Fibroblast of lung (primary cell): Measurements from ENCODE around the gene LRRC9. TPM values are rescaled to one million over a fixed set of nuclear protein-coding genes. Genes with fewer than 3 reads are reported as not detected.

ENCODE experiments used
- DNase-seq, 2 donors: peaks; one replicate each; pipeline versions ENCODE4 v3.0.0 to v3.0.0-alpha.2; 2010; ENCODE audit warnings: low read depth in 2 of 2
- H2AFZ ChIP-seq: 2 replicates; pipeline ENCODE4 v1.5.1; 2012; ENCODE audit warnings: low read length, control low read depth, inconsistent platforms
- H3K27ac ChIP-seq: 2 replicates; pipeline ENCODE4 v1.5.1; 2011; ENCODE audit warnings: low read length, control low read depth; ENCODE audit not compliant: insufficient read depth
- H3K27me3 ChIP-seq: 2 replicates; pipeline ENCODE4 v1.5.1; 2011; ENCODE audit warnings: mild to moderate bottlenecking, low read length; ENCODE audit not compliant: control insufficient read depth, insufficient read depth
- H3K36me3 ChIP-seq: 2 replicates; pipeline ENCODE4 v1.5.1; 2011; ENCODE audit warnings: low read length; ENCODE audit not compliant: control insufficient read depth, insufficient read depth
- H3K4me1 ChIP-seq: 2 replicates; pipeline ENCODE4 v1.5.1; 2011; ENCODE audit warnings: low read length; ENCODE audit not compliant: control insufficient read depth, insufficient read depth; ENCODE audit errors: extremely low read depth
- H3K4me2 ChIP-seq: 2 replicates; pipeline ENCODE4 v1.5.1; 2011; ENCODE audit warnings: low read length, control low read depth; ENCODE audit not compliant: insufficient read depth; ENCODE audit errors: extremely low read depth
- H3K4me3 ChIP-seq, 4 experiments: fragments of 200-600 bp in 1 of 4; sonication (generic) in 1 of 4; replicated peaks in 1 of 4; 2 replicates each; pipeline ENCODE4 v1.5.1; 2011 to 2016; ENCODE audit warnings: low read length in 4 of 4, low read depth in 3 of 4, mild to moderate bottlenecking in 3 of 4, control low read depth in 2 of 4, inconsistent platforms in 1 of 4, mixed read lengths in 1 of 4; ENCODE audit not compliant: insufficient read depth in 1 of 4; ENCODE audit errors: control extremely low read depth in 1 of 4
- H3K79me2 ChIP-seq: 2 replicates; pipeline ENCODE4 v1.5.1; 2012; ENCODE audit warnings: mild to moderate bottlenecking, low read length, inconsistent platforms; ENCODE audit not compliant: control insufficient read depth, insufficient read depth
- H3K9ac ChIP-seq: 2 replicates; pipeline ENCODE4 v1.5.1; 2011; ENCODE audit warnings: mild to moderate bottlenecking, low read length, control low read depth; ENCODE audit not compliant: insufficient read depth
- H3K9me3 ChIP-seq: 2 replicates; pipeline ENCODE4 v1.5.1; 2012; ENCODE audit warnings: low read depth, low read length; ENCODE audit not compliant: control insufficient read depth, insufficient read depth
- H4K20me1 ChIP-seq: 2 replicates; pipeline ENCODE4 v1.5.1; 2011; ENCODE audit warnings: low read length; ENCODE audit not compliant: control insufficient read depth, insufficient read depth; ENCODE audit errors: extremely low read depth
- CTCF ChIP-seq, 2 donors: IDR thresholded peaks in 1 of 2; conservative IDR thresholded peaks in 1 of 2; 1 replicate in 1 of 2; 2 replicates in 1 of 2; pipeline ENCODE4 v1.5.1; 2011 to 2012; ENCODE audit warnings: low read length in 2 of 2, control low read depth in 1 of 2, inconsistent platforms in 1 of 2, low read depth in 1 of 2, mild to moderate bottlenecking in 1 of 2
- EZH2 ChIP-seq: IDR thresholded peaks from 2 replicates; pipeline ENCODE4 v1.5.1; 2012; ENCODE audit warnings: low read length, control low read depth, mild to moderate bottlenecking; ENCODE audit errors: missing control alignments
- polyA plus RNA-seq, 2 donors: library from polyadenylated mRNA; depleted of rRNA in 1 of 2; stranded (reverse) in 1 of 2; unstranded in 1 of 2; fragments of >200 nt; gene quantifications; 2 replicates each; pipeline ENCODE4 v1.2.1, GENCODE V29; 2011 to 2012; ENCODE audit warnings: missing spikeins in 1 of 2
- total RNA-seq: library from RNA; depleted of rRNA; stranded (reverse); fragments of >200 nt; gene quantifications from 2 replicates; pipeline ENCODE4 v1.2.1, GENCODE V29; 2014

Gene LRRC9
- total and polyA plus RNA-seq, 2 donors (not counting 1 experiment from before 2014, with no cell fraction given): not detected

- no peak for DNase-seq
- Histone ChIP-seq H3K36me3 (no peaks in the 10 kb centered on the region), H3K79me2 (no peaks in the 10 kb centered on the region)
Measured at GRCh38 chr14:59997966-59998365, 78.0 kb downstream of the LRRC9 start.

GRCh38 chr14:59998564-59998963, 78.6 kb downstream of the LRRC9 start:
- TF ChIP-seq EZH2 (no peak), CTCF (conservative IDR thresholded peaks at IDR 0.05 in 1 of 2, IDR thresholded peaks at IDR 0.05 in 1 of 2; ENCODE audit: low read depth in 1 of 2, low read length in 2 of 2) (no peak)
- no peak overlapping the region for H3K4me2 ChIP-seq
- no peaks in the 10 kb centered on the region for H3K4me1 ChIP-seq
- no peaks in the 10 kb centered on the region for H3K9me3 ChIP-seq
- no peak overlapping the region for H2AFZ ChIP-seq
- DNase-seq: no peak
- no peaks in the 10 kb centered on the region for H4K20me1 ChIP-seq
- H3K4me3 ChIP-seq: no peak overlapping the region
- H3K27me3 ChIP-seq: no peaks in the 10 kb centered on the region
- no peaks in the 10 kb centered on the region for H3K79me2 ChIP-seq
- H3K9ac ChIP-seq: no peak overlapping the region
- H3K27ac ChIP-seq: no peak overlapping the region
- no peaks in the 10 kb centered on the region for H3K36me3 ChIP-seq

More at GRCh38 chr14:59997966-59998365, 78.0 kb downstream of the LRRC9 start:
- H3K4me3 ChIP-seq: no peak overlapping the region
- no peaks in the 10 kb centered on the region for H3K27me3 ChIP-seq
- TF ChIP-seq EZH2 (no peak), CTCF (conservative IDR thresholded peaks at IDR 0.05 in 1 of 2, IDR thresholded peaks at IDR 0.05 in 1 of 2; ENCODE audit: low read depth in 1 of 2, low read length in 2 of 2) (no peak)
- no peak overlapping the region for H3K27ac ChIP-seq
- no peak overlapping the region for H2AFZ ChIP-seq
- no peak overlapping the region for H3K4me2 ChIP-seq
- H3K4me1 ChIP-seq: no peaks in the 10 kb centered on the region
- H3K9me3 ChIP-seq: no peaks in the 10 kb centered on the region
- no peaks in the 10 kb centered on the region for H4K20me1 ChIP-seq
- no peak overlapping the region for H3K9ac ChIP-seq

- Histone ChIP-seq H3K9me3 (no peaks in the 10 kb centered on the region), H4K20me1 (no peaks in the 10 kb centered on the region), H3K79me2 (no peaks in the 10 kb centered on the region), H3K27me3 (no peaks in the 10 kb centered on the region), H3K4me3 (no peak overlapping the region), H3K36me3 (no peaks in the 10 kb centered on the region), H2AFZ (no peak overlapping the region), H3K9ac (no peak overlapping the region), H3K27ac (no peak overlapping the region), H3K4me1 (no peaks in the 10 kb centered on the region), H3K4me2 (no peak overlapping the region)
- TF ChIP-seq CTCF (conservative IDR thresholded peaks at IDR 0.05 in 1 of 2, IDR thresholded peaks at IDR 0.05 in 1 of 2; ENCODE audit: low read depth in 1 of 2, low read length in 2 of 2) (no peak), EZH2 (no peak)
- no peak for DNase-seq
Measured at GRCh38 chr14:60002819-60003492, 83.0 kb downstream of the LRRC9 start.
